NCI-H2227 (cell line): ENCODE measurements around the gene LPCAT3.
"Not testable (repeated sequence)": the region's sequence is repeated elsewhere in the genome, so short reads cannot be mapped to it uniquely, and the experiment has no call there.

Experiments used
- DNase-seq: peaks from one replicate; lab custom pipeline; 2025; ENCODE audit not compliant: unreplicated experiment; lab: John Stamatoyannopoulos, UW

Gene LPCAT3

DNA sequence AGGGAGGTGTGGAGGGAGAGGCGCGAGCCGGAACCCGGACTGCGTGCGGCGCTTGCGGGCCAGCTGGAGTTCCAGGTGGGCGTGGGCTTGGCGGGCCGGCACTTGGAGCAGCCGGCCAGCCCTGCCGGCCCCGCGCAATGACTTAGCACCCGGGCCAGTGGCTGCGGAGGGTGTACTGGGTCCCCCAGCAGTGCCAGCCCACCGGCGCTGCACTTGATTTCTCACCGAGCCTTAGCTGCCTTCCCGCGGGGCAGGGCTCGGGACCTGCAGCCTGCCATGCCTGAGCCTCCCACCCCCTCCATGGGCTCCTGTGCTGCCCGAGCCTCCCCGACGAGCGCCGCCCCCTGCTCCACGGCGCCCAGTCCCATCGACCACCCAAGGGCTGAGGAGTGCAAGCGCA lies 19.1 kb upstream of the LPCAT3 start:
- not testable (repeated sequence) for DNase-seq

DNA sequence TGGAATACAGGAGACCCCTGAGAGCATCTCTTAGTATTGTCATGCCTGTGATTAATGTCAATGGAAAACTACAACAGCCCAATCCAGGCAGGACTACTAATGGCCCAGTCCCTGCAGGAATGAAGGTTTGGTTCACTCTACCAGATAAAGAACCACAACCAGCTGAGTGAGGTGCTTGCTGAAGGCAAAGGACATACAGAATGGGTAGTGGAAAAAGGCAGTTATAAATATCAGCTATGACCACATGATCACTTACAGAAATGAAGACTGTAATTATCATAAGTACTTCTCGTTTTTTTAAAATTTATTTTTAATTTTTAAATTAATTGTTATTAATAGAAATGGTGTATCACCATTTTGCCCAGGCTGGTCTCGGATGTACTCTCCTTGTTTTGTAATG lies 17.2 kb upstream of the LPCAT3 start:
- DNase-seq = no peak

DNA sequence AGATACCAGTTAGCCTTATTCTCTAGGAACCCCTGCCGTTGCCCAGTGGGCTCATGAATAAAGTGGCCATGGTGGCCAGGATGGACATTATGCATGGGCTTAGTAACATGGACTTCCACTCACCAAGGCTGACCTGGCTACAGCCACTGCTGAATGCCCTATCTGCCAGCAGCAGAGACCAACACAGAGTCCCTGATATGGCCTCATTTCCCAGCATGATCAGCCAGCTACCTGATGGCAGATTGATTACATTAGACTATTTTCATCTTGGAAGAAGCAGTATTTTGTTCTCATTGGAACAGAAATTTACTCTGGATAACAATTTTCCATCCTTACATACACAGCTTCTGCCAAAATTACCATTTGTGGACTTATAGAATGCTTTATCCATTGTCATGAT lies 16.2 kb upstream of the LPCAT3 start:
- no peak for DNase-seq

DNA sequence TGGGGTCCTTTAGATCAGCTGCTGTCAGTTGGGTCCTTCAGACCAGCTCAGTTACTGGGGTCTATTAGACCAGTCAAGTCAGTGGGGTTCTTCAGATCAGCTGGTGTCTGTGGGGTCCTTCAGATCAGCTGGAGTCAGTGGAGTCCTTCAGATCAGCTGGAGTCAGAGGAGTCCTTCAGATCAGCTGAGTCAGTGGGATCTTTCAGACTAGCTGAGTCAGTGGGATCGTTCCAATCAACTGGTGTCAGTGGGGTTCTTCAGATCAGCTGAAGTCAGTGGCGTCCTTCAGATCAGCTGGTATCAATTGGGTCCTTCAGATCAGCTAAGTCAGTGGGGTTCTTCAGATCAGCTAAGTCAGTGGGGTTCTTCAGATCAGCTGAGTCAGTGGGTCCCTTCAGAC lies 14.7 kb upstream of the LPCAT3 start:
- DNase-seq = no peak

DNA sequence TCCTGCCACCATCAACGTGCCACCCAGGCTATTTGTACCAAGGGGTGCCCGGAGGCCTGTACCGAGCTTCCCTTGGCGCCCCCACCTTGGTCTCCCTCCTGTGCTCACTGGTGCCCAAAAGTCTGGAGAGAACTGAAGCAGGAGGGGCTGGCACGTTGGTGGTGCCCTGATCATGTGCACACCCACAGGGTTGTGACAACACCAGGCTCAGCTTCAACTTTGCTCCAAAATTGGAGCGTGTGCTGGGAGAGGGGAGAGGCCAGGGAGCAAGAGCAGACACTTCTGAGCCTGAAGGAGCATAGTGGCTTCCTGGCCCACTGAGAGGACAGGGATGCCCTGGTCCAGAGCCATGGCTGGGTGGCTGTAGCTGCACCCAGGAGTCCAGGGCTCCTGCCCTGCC lies 13.0 kb upstream of the LPCAT3 start:
- no peak for DNase-seq

DNA sequence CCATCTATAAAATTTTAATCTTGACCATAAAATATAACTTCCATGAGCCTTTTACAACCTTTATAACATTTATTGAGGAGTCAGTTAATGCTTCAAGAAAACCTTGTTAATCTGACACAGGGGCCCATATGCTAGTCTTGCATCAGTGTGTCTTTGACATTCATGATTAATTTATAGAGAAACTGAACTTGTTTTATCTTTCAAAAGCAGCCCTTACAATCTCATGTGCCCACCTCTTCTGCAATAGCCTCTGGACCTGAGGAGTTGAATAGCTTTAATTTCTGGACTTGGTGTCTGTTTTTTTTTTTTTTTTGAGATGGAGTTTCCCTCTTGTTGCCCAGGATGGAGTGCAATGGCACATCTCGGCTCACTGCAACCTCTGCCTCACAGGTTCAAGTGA lies 8.6 kb upstream of the LPCAT3 start:
- no peak for DNase-seq

DNA sequence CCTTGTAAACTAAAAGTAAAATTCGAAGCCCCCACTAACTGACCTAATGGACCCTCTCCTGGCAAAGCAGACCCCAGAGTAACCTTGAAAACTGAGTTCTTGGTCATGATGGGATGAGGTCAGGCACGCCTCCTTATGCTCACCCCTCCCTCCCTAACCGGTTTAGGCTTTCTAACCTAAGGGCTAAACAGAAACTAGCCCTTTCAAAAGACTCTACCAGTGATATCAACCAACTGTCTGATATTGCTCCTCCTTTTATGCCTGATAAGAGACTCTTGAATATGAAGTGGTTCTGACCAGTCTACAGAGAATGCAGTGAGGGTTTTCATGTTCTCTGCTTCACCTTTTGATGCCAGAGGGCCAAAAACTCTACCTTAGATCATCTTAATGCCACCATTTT lies 4.8 kb upstream of the LPCAT3 start:
- DNase-seq = no peak

DNA sequence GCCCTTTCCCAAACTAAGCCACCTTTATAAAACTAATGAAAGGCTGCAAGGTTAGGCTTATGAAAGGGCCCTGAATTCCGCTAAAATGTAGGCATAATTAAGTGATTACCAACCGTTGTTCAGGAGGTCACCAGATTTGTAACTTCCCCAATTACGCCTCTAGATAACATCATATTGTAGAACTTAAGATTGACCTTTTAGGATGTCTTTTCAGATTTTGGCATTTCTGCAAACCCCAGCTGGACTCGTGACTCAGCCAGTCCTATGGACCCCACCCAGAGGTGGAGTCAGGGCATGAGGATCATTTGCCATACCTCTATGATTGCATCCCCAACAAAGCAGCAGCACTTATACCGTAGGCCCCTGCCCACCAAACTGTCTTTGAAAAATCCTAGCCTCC lies 3.7 kb upstream of the LPCAT3 start:
- no peak for DNase-seq

DNA sequence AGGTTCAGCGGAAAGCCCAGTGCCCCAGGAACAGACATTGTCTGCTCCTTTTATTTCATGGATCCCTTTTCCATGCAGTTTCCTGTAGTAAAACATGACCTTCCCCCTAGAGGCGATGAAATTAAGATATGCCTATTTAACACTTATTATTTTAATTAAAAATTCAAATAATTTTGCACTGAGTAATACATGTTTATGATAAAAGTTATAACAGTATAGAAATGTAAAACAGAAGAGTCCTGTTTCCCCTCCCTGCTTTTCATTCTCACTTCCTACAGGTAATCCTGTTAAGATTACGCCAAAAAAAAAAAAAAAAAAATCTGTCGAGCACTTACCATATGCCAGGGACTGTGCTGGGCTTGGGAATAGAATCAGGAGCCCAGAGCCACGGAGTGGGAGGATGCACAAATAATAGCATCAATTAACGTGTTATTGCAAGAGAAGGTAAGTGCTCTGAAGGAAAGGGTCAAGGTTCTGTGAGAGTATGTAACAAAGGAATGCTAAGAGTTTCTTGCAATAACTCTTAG lies 830 bp upstream of the LPCAT3 start:
- DNase-seq = peak; percentile 66

DNA sequence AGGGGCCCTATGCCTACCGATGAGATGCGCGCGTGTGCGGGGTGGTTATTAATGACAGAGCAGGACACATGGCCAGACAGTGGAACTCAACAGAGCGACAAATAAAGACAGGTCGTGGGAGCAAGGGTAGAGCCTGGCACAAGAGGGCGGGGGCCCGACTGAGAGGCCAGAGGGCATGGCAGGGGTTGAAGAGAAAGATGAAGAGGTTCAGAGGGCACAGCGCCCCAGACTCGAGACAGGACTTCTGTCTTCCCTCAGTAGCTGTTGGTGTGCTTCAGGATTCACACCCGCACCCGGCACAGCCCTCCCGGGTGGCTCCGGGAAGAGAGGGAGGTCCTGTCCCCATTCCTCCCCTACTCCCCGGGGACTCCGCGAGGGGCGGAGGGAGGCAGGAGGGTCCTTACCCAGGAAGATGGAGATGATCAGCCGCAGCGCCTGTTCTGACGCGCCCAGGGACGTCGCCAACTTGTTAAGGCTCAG lies 366 bp downstream of the LPCAT3 start:
- no peak for DNase-seq

DNA sequence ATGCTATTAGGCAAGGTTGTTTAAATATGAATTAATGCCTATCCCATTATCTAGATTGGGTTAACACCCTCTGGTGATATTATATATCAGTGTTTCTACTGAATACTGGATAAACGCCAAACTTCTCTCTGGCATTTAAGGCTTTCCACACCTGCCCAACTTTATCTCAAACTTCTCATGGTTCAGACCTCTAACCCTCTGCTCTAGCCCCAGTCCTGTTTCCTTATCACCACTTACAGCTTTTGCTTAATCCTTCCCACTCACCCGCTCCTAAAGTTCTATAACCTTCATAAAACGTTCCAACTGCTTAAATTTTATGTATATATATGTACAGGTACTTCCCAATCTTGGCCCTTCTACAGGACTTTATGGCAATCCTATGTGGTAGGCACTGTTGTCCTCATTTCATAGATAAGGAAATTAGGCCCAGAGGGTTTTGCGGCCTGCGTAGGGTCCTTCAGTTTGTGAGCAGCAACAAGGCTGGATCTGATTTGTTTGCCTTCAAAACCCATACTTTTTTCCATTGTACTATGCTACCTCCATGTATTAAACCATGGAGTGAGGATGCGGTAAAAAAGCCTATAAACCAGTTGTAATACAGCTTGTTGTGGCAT lies 1.2 kb downstream of the LPCAT3 start:
- DNase-seq = no peak

DNA sequence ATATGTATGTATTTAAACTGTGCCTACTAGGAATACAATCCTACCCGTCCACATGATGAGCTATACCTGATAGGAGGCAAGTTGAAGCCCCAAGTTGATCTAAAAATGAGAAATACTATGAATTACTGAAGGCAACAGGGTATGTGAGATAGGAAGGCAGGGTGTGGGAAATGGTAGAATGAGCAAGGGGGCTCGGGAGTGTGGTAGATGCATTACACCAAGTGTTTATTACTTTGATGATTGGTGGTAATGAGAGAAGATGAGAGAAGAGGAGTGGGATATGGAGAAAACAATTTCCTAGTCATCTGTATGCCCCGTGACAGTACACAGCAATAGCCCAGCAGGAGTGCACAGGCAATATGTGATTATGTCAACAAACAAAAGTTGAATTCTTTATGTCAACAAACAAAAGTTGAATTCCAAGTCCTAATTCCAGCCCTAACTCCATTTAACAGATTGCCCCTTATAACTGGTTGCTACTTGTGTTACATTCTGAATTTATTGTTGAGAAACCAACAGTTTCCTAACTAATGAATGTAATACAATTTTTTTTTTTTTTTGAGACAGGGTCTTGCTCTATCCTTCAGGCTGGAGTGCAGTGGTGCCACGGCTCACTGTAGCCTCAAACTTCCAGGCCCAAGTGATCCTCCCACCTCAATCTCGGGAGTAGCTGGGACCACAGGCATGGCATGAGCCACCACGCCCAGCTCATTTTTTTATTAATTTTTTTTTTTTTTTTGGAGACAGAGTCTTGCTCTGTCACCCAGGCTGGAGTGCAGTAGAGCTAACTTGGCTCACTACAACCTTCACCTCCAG lies 2.5 kb downstream of the LPCAT3 start:
- DNase-seq = no peak

DNA sequence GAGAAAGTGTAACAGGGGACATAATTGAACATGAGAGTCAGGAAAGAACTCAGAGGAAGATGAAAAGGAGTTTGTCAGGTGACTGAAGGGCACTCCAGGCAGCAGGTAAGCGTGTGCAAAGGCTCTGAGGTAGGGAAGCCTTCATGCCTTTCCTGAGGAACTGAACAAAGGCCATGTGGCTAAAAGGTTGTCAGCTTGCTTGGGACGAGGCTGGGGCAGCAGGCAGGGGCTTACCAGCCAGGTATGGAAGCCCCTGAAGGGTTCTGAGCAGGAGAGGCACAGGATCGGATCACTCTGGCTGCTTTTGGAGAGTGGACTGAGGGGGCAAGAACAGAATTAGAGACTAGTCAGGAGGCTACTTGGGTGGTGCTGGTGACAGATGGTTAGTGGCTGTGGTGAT lies 5.2 kb downstream of the LPCAT3 start:
- no peak for DNase-seq

DNA sequence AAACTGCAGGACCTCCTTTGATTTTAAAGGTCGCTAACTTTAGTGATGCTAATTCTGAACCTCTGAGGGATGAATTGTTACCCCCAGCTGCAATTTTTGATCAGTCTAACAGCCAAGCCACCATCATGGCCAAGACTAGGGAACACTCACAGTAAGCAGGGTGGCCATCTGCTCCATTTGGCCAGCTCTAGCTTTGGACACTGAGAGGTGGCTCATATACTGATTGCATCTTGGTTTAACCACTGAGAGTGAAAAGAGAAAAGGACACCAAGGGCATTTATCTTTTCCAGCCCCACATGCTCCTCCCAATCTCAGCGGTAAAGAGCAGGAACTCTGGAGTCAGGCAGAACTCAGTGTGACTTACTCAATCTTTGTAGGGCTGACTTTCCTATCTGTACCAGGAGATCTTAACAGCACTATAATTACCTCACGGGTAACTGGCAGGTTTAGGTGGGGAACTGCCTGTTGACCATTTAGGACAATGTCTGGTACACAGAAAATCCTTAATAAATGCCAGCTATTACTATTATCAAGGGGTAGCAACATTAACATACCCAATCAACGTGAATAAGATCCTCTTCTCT lies 6.2 kb downstream of the LPCAT3 start:
- no peak for DNase-seq

DNA sequence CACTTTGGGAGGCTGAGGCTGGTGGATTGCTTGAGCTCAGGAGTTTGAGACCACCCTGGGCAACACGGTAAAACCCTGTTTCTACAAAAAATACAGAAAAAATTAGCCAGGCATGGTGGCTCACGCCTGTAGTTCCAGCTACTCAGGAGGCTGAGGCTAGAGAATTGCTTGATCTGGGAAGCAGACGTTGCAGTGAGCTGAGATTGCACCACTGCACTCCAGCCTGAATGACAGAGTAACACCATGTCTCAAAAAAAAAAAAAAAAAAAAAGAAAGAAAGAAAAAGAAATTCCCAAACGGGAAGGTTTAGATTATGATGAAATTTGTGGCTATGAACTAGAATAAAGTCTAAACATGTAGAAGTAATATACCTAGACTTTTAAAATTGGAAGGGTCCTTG lies 6.9 kb downstream of the LPCAT3 start:
- not testable (repeated sequence) for DNase-seq

DNA sequence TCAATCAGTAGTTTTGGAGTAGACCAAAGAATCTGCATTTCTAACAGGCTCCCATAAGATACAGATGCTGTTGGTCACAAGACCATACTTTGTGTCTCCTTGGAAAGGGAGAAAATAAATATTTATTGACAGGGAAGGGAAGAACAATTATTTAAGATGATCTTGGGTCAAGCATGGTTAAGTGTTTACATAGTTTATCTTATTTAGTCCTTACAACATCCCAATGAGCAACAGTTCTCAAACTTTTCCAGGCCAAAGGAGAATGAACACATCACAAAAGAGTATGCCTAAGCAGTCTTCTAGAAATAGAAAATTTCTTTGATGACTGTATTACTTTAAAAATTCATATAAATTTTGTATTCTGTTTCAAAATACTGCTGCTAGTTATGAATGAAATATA lies 8.8 kb downstream of the LPCAT3 start:
- DNase-seq = no peak

DNA sequence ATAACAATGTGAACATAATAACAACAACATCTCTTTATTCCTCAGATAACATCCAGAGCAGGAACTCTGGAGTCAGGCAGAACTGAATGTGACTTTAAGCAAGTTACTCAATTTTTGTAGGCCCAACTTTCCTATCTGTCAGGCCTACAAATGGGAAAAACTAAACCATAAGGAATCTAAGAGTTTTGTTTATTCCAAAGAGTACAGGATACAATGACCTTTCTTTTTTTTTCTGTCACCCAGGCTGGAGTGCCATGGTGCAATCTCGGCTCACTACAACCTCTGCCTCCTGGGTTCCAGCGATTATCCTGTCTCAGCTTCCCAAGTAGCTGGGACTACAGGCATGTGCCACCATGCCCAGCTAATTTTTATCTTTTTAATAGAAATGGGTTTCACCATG lies 9.4 kb downstream of the LPCAT3 start:
- no peak for DNase-seq

DNA sequence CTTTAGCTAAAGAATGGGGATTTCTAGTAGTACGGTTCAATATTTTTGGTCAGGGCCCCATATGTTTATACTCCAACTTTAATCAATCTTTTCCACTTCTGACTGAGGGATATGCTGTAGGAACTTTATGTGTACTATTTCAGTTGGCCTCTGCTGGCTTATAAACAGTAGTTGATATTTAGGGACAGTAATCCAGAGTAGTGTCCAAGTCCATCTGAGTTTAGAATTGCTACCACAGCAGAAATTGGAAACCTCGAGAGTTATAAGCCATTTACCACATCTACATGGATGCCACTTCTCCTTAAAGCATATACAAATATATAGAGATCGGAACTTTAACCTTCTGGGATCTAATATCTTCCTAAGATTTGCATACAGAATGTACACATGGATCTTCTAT lies 11.6 kb downstream of the LPCAT3 start:
- DNase-seq = no peak

DNA sequence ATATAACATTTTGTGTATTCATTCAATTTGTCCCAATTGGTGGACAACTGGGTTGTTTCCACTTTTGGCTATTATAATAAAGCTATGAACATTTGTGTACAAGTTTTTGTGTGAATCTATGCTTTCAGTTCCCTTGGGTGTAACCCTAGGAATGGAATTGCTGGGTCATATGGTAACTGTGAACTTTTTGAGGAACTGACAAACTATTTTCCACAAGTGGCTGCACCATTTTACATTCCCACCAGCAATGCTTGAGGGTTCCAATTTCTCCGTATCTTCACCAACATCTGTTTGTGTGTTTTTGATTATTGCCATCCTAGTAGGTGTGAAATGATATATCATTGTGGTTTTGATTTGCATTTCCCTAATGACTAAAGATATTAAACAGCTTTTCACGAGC lies 13.0 kb downstream of the LPCAT3 start:
- DNase-seq = no peak

DNA sequence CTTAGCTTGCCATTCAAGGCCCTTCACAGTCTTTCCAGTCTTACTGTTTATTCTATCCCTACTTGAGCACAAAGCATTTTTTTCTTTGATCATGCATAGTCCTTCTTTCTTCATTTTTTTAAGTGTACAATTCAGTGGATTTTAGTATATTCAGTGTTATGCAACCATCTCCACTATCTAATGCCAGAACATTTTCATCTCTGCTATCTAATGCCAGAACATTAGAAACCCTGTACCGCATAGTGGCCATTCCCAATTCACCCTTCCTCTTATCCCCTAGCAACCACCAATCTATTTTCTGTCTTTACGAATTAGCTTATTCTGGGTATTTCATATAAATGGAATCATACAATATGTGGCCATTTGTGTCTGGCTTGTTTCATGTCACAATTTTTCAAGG lies 13.4 kb downstream of the LPCAT3 start:
- DNase-seq = no peak

DNA sequence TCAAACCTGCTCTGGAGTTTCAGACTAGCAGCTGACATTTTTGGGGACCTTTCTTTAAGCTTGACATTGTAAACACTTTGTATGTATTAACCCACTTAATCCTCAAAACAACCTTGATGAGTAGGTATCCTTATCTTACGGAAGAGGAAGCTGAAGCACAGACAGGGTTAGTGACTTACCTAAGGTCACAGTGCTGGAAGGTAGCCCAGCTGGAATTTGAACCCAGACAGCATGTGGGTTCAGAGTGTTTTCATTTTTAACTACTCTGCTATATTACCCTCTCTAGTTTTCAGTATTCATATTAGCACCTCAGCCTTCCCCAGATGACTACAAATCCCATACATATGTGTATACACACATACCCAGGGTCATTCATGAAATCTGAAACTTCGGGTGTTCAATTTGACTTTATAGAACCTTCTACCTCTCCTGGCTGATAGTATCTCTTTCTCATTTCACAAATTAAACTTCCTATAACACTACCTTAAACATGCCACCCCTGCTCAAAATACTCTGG lies 13.9 kb downstream of the LPCAT3 start:
- DNase-seq = no peak
